ENCODE results near the gene GPR63. TPM values are rescaled to one million over a fixed set of nuclear protein-coding genes. Genes with fewer than 3 reads are reported as not detected.

GPR63 gene
- total and polyA plus RNA-seq, 2 of the 4 experiments (the other 2 are of a cell fraction) = 0.36 to 0.44 TPM

DNA sequence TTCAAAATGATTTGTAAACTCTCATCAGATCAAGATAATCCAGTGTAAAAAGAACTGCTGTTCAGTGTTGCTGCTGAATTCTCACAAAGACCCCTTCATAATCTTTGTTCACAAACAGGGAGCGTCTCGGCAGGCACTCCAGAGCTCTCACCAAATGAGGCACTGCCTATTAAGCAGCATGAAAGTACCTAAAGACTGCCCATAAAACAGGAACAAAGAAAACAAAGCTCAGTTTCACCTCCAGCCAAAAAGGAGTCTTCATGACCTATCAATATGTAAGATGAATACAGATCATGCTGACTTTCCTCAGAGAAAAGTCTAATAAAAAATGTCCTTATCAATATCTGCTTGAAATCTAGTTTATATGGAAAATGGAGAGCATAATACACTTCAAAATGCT lies 41.8 kb downstream of the GPR63 start:
- H3K9me1 ChIP-seq (ENCODE audit: insufficient read depth, low read length) = 0 out of 2 replicates have a peak, but pooled peaks cover 7% of the 10 kb centered on the region
- dilution Hi-C loops (cut with HindIII; ENCODE audit: low sequenced_read_pairs, unreplicated experiment) (no loop called here), in situ Hi-C loops (cut with MboI; ENCODE audit: low sequenced_read_pairs) (no loop called here), intact Hi-C loops (cut with micrococcal nuclease) (no loop called here)
- H2BK15ac ChIP-seq (ENCODE audit: low read depth, low read length) = no peak overlapping the region
- no peaks in the 10 kb centered on the region for H3K27me3 ChIP-seq (ENCODE audit: control insufficient read depth, insufficient read depth, low read length)
- no peak overlapping the region for H3K27ac ChIP-seq (ENCODE audit: insufficient read depth, low read length)
- CTCF ChIA-PET = interaction anchor here (0.5 kb wide), 1 partner anchor 209 kb away, joined by 3 read pairs; no protein-coding TSS in a partner anchor
- H3K4ac ChIP-seq (ENCODE audit: low read depth, low read length) = no peak overlapping the region; the same call in 1 of the 2 replicates
- no peak overlapping the region for H4K8ac ChIP-seq (ENCODE audit: low read depth in 2 of 2, low read length in 2 of 2)
- no peak overlapping the region for H2BK5ac ChIP-seq (ENCODE audit: low read depth, low read length, poor library complexity, severe bottlenecking)
- BruUV-seq (replicated peaks) = no TSS peak
- H3K23ac ChIP-seq (ENCODE audit: low read depth, low read length) = no peak overlapping the region
- no peak overlapping the region for H2AK5ac ChIP-seq (ENCODE audit: low read depth, low read length)
- no peak overlapping the region for H4K5ac ChIP-seq (ENCODE audit: low read depth, low read length)
- no peaks in the 10 kb centered on the region for H3K36me3 ChIP-seq (ENCODE audit: control insufficient read depth, insufficient read depth, low read length)
- no peaks in the 10 kb centered on the region for H3K79me1 ChIP-seq (ENCODE audit: low read depth in 1 of 2, low read length in 2 of 2)
- H2BK20ac ChIP-seq (ENCODE audit: low read depth, low read length) = no peak overlapping the region
- no peak overlapping the region for H2AK9ac ChIP-seq (replicated peaks; ENCODE audit: low read depth, low read length, poor library complexity)
- no peak overlapping the region for H3K4me2 ChIP-seq (ENCODE audit: low read depth, low read length)
- no peak overlapping the region for H3K9ac ChIP-seq (ENCODE audit: low read depth, low read length)
- H3K4me1 ChIP-seq (ENCODE audit: control insufficient read depth, insufficient read depth, low read length) = peaks cover 1% of the 10 kb centered on the region; the same call in 1 of the 2 replicates
- DNase-seq = no peak
- H4K20me1 ChIP-seq (ENCODE audit: insufficient read depth, low read length) = no peaks in the 10 kb centered on the region
- H3K18ac ChIP-seq (ENCODE audit: low read depth, low read length) = no peak overlapping the region; the same call in 1 of the 2 replicates
- ATAC-seq (ENCODE audit: low read depth) = no peak
- H3K56ac ChIP-seq (ENCODE audit: extremely low read depth, insufficient read depth, low read length) = no peak overlapping the region
- no peak overlapping the region for H3K4me3 ChIP-seq (ENCODE audit: insufficient read depth, low read depth, low read length)
- H2BK120ac ChIP-seq (ENCODE audit: low read depth, low read length) = no peak overlapping the region
- no peak overlapping the region for H4K91ac ChIP-seq (ENCODE audit: insufficient read depth, low read depth, low read length)
- TF ChIP-seq, protein P1, sequence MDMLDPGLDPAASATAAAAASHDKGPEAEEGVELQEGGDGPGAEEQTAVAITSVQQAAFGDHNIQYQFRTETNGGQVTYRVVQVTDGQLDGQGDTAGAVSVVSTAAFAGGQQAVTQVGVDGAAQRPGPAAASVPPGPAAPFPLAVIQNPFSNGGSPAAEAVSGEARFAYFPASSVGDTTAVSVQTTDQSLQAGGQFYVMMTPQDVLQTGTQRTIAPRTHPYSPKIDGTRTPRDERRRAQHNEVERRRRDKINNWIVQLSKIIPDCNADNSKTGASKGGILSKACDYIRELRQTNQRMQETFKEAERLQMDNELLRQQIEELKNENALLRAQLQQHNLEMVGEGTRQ (IDR thresholded peaks at IDR 0.05; ENCODE audit: low read depth, low read length) = no peak
- TF ChIP-seq CEBPB (IDR thresholded peaks at IDR 0.05; ENCODE audit: low read depth, low read length) = no peak
- no peak for TF ChIP-seq NFE2L2 (IDR thresholded peaks at IDR 0.05; ENCODE audit: low read depth, low read length)
- TF ChIP-seq BHLHE40 (IDR thresholded peaks at IDR 0.05; ENCODE audit: low read depth, low read length) = no peak
- no peak for TF ChIP-seq RFX5 (IDR thresholded peaks at IDR 0.05; ENCODE audit: low read depth, low read length)
- no peak for TF ChIP-seq CHD1 (IDR thresholded peaks at IDR 0.05; ENCODE audit: low read depth, low read length)
- H3K9me3 ChIP-seq (ENCODE audit: control insufficient read depth, insufficient read depth, low read length) = no peaks in the 10 kb centered on the region
- H2AFZ ChIP-seq (replicated peaks; ENCODE audit: low read length, poor library complexity) = no peak overlapping the region
- no CpG with 5 or more reads among the region's 2 CpGs for WGBS, 2 experiments (ENCODE audit: extremely low coverage in 2 of 2, insufficient read length in 1 of 2)
- POLR2A ChIA-PET (ENCODE audit: unreplicated experiment) = no interaction called here
- no peak overlapping the region for H3K14ac ChIP-seq (replicated peaks; ENCODE audit: low read depth, low read length)
